Common myeloid progenitor, CD34-positive (primary cell): Measurements from ENCODE around the gene CENPQ. TPM values are rescaled to one million over a fixed set of nuclear protein-coding genes. Genes with fewer than 3 reads are reported as not detected.

Experiments
- CTCF ChIA-PET: fragments of 350-600 bp; sonication (Branson Sonifier 250); formaldehyde crosslinking; loops from one replicate; lab custom pipeline; 2021; ENCODE audit warnings: antibody characterized with exemption; lab: Charles Lee
- POLR2A ChIA-PET: fragments of 350-600 bp; sonication (Branson Sonifier 250); formaldehyde crosslinking; loops from one replicate; lab custom pipeline; 2021; ENCODE audit warnings: antibody characterized with exemption; lab: Charles Lee
- DNase-seq, 3 donors: peaks; one replicate each; pipeline versions ENCODE4 v3.0.0 to v3.0.0-alpha.2; 2013
- H3K27ac ChIP-seq, 2 experiments: 1 replicate in 1 of 2; 2 replicates in 1 of 2; pipeline ENCODE4 v1.7.0; 2013; ENCODE audit warnings: inconsistent platforms in 2 of 2, low read length in 2 of 2, mild to moderate bottlenecking in 2 of 2, low read depth in 1 of 2, moderate library complexity in 1 of 2; ENCODE audit not compliant: severe bottlenecking in 2 of 2, insufficient read depth in 1 of 2, poor library complexity in 1 of 2
- H3K27me3 ChIP-seq, 5 experiments: replicated peaks in 2 of 5; 1 replicate in 3 of 5; 2 replicates in 2 of 5; pipeline versions ENCODE4 v1.6.1 to v1.7.0; 2013; ENCODE audit warnings: low read length in 4 of 5, mild to moderate bottlenecking in 2 of 5, moderate library complexity in 2 of 5, inconsistent platforms in 1 of 5; ENCODE audit not compliant: insufficient read depth in 5 of 5, control insufficient read depth in 4 of 5
- H3K36me3 ChIP-seq, 4 experiments: 1 replicate in 2 of 4; 2 replicates in 2 of 4; pipeline versions ENCODE4 v1.6.1 to v1.7.0; 2013; ENCODE audit warnings: low read length in 3 of 4, control low read depth in 1 of 4, mild to moderate bottlenecking in 1 of 4; ENCODE audit not compliant: control insufficient read depth in 4 of 4, insufficient read depth in 4 of 4
- H3K4me1 ChIP-seq, 4 experiments: 1 replicate in 3 of 4; 2 replicates in 1 of 4; pipeline versions ENCODE4 v1.6.1 to v1.7.1; 2013; ENCODE audit warnings: low read length in 3 of 4, mild to moderate bottlenecking in 3 of 4, control low read depth in 1 of 4, inconsistent platforms in 1 of 4, moderate library complexity in 1 of 4; ENCODE audit not compliant: control insufficient read depth in 4 of 4, insufficient read depth in 4 of 4; ENCODE audit errors: control extremely low read depth in 1 of 4
- H3K4me3 ChIP-seq, 7 experiments: 1 replicate in 4 of 7; 2 replicates in 3 of 7; pipeline versions ENCODE4 v1.5.1 to v1.7.0; 2013; ENCODE audit warnings: mild to moderate bottlenecking in 7 of 7, low read length in 6 of 7, moderate library complexity in 6 of 7, inconsistent platforms in 2 of 7, low read depth in 2 of 7, control low read depth in 1 of 7; ENCODE audit not compliant: insufficient read depth in 4 of 7, control insufficient read depth in 1 of 7; ENCODE audit errors: extremely low read depth in 1 of 7
- H3K9me3 ChIP-seq, 5 experiments: 1 replicate in 4 of 5; 2 replicates in 1 of 5; pipeline versions ENCODE4 v1.6.1 to v1.7.1; 2013; ENCODE audit warnings: low read length in 4 of 5, mild to moderate bottlenecking in 2 of 5, inconsistent platforms in 1 of 5, low read depth in 1 of 5, moderate library complexity in 1 of 5; ENCODE audit not compliant: control insufficient read depth in 4 of 5, insufficient read depth in 2 of 5; ENCODE audit errors: control extremely low read depth in 1 of 5
- WGBS: methylation state at CpG from one replicate; pipeline ENCODE4 v1.1.5; 2013; ENCODE audit not compliant: insufficient coverage; 5-methylcytosine and 5-hydroxymethylcytosine counted together
- polyA plus RNA-seq: library from polyadenylated mRNA; unstranded; fragments of 120-200 nt; gene quantifications from one replicate; pipeline ENCODE4 v1.2.1, GENCODE V29; 2013

Gene CENPQ
- 4.1 TPM for polyA plus RNA-seq

GRCh38 chr6:49462927-49463611 is at the start of gene CENPQ, which contains the start of gene MMUT:
TSS of gene CENPQ (plus strand) at chr6:49463370. CDS start at chr6:49470177, 6,807 bp downstream.
TSS of gene MMUT (minus strand) at chr6:49463253. CDS start at chr6:49459466, 3,787 bp downstream.
- POLR2A ChIA-PET, result no interaction called here
- CTCF ChIA-PET, result no interaction called here
- WGBS, result under 1% methylated on average over 19 of the region's 37 CpGs

GRCh38 chr6:49415358-49415757 is 47.8 kb upstream of the CENPQ start:
- POLR2A ChIA-PET, result no interaction called here
- H3K9me3 ChIP-seq, result no peaks in the 10 kb centered on the region
- no peak overlapping the region for H3K4me3 ChIP-seq
- no peaks in the 10 kb centered on the region for H3K36me3 ChIP-seq
- CTCF ChIA-PET, result no interaction called here
- H3K27me3 ChIP-seq, result no peaks in the 10 kb centered on the region
- H3K4me1 ChIP-seq, result no peaks in the 10 kb centered on the region
- H3K27ac ChIP-seq, result no peak overlapping the region
- no CpG with 5 or more reads among the region's 1 CpG for WGBS
- no peak for DNase-seq

More at GRCh38 chr6:49462927-49463611, at the start of gene CENPQ, which contains the start of gene MMUT:
- H3K4me1 ChIP-seq, result peaks cover 12 to 28% (median 19%) of the 10 kb centered on the region in 4 experiments
- no peaks in the 10 kb centered on the region for H3K9me3 ChIP-seq
- no peaks in the 10 kb centered on the region for H3K27me3 ChIP-seq
- H3K27ac ChIP-seq, result peak within 1 kb of the TSS; percentile 91 to 96
- peak within 1 kb of the TSS; percentile 60 to 100 (median 97) for H3K4me3 ChIP-seq
- DNase-seq, result peak; percentile 95 to 98 (median 97)
- peaks cover 0 to 4% (median under 1%) of the 10 kb centered on the region in 4 experiments for H3K36me3 ChIP-seq

GRCh38 chr6:49416195-49416594 is 47.0 kb upstream of the CENPQ start:
- 96% methylated on average over 3 of the region's 4 CpGs for WGBS
- DNase-seq, result no peak
- no peak overlapping the region for H3K4me3 ChIP-seq
- ChIA-PET CTCF (no interaction called here), POLR2A (no interaction called here)
- H3K27me3 ChIP-seq, result no peaks in the 10 kb centered on the region
- H3K36me3 ChIP-seq, result no peaks in the 10 kb centered on the region
- H3K4me1 ChIP-seq, result no peaks in the 10 kb centered on the region
- H3K9me3 ChIP-seq, result no peaks in the 10 kb centered on the region
- no peak overlapping the region for H3K27ac ChIP-seq

- H3K36me3 ChIP-seq, result peaks cover 0 to 4% (median 0%) of the 10 kb centered on the region in 4 experiments
- ChIA-PET POLR2A (no interaction called here), CTCF (no interaction called here)
- no peaks in the 10 kb centered on the region for H3K9me3 ChIP-seq
- no CpG with 5 or more reads among the region's 1 CpG for WGBS
- H3K27me3 ChIP-seq, result no peaks in the 10 kb centered on the region
- no peak for DNase-seq
- peaks cover 0 to 3% (median 0%) of the 10 kb centered on the region in 4 experiments for H3K4me1 ChIP-seq
- H3K4me3 ChIP-seq, result no peak overlapping the region
- H3K27ac ChIP-seq, result no peak overlapping the region
Measured at GRCh38 chr6:49423817-49424216, 39.4 kb upstream of the CENPQ start.

- no peaks in the 10 kb centered on the region for H3K27me3 ChIP-seq
- ChIA-PET POLR2A (no interaction called here), CTCF (interaction anchor here (0.6 kb wide), 1 partner anchor 1010 kb away, joined by 3 read pairs; no protein-coding TSS in a partner anchor)
- peaks cover 0 to 3% (median 0%) of the 10 kb centered on the region in 4 experiments for H3K4me1 ChIP-seq
- H3K36me3 ChIP-seq, result peaks cover 8 to 33% (median 17%) of the 10 kb centered on the region in 4 experiments
- no peaks in the 10 kb centered on the region for H3K9me3 ChIP-seq
- DNase-seq, result no peak
- no peak overlapping the region for H3K27ac ChIP-seq
- H3K4me3 ChIP-seq, result no peak overlapping the region
- WGBS, result no CpG with 5 or more reads among the region's 2 CpGs
Measured at GRCh38 chr6:49430187-49430586, 33.0 kb upstream of the CENPQ start.

- POLR2A ChIA-PET, result no interaction called here
- H3K4me1 ChIP-seq, result peaks cover 0 to 2% (median 0%) of the 10 kb centered on the region in 4 experiments
- WGBS, result no CpG with 5 or more reads among the region's 1 CpG
- H3K27me3 ChIP-seq, result no peaks in the 10 kb centered on the region
- H3K4me3 ChIP-seq, result no peak overlapping the region
- peaks cover 11 to 38% (median 18%) of the 10 kb centered on the region in 4 experiments for H3K36me3 ChIP-seq
- no peak for DNase-seq
- no peak overlapping the region for H3K27ac ChIP-seq
- CTCF ChIA-PET, result no interaction called here
- no peaks in the 10 kb centered on the region for H3K9me3 ChIP-seq
Measured at GRCh38 chr6:49430866-49431265, 32.3 kb upstream of the CENPQ start.

- no peak overlapping the region for H3K4me3 ChIP-seq
- H3K27ac ChIP-seq, result no peak overlapping the region
- H3K27me3 ChIP-seq, result no peaks in the 10 kb centered on the region
- CTCF ChIA-PET, result interaction anchor here (0.8 to 2.5 kb wide), 5 partner anchors 9 to 156 kb away, joined by 3 to 16 read pairs (median 4); no protein-coding TSS in a partner anchor
- no peaks in the 10 kb centered on the region for H3K9me3 ChIP-seq
- peak in 2 of 3 donors; percentile 10 to 18 for DNase-seq
- POLR2A ChIA-PET, result no interaction called here
- H3K36me3 ChIP-seq, result peaks cover 12 to 50% (median 16%) of the 10 kb centered on the region in 4 experiments
- no peaks in the 10 kb centered on the region for H3K4me1 ChIP-seq
- WGBS, result 100% methylated on average over 1 of the region's 2 CpGs
Measured at GRCh38 chr6:49453221-49453620, 9.9 kb upstream of the CENPQ start.
